Activated CD4-positive, alpha-beta T cell treated with anti-CD3 and anti-CD28 coated beads, Interleukin-2, amount 50 U/mL, for 4 hours (primary cell): Measurements from ENCODE around the gene MAML3.

Experiments used
- DNase-seq, 2 experiments: peaks; one replicate each; pipeline ENCODE4 v3.0.0-alpha.2; 2020

MAML3 gene

GRCh38 chr4:139767585-139767984 is 386.4 kb downstream of the MAML3 start:
- no peak for DNase-seq

- no peak for DNase-seq
These were observed 386.8 kb downstream of the MAML3 start for GRCh38 chr4:139767168-139767567.

GRCh38 chr4:139764686-139765310 is 389.2 kb downstream of the MAML3 start:
- no peak for DNase-seq

DNA sequence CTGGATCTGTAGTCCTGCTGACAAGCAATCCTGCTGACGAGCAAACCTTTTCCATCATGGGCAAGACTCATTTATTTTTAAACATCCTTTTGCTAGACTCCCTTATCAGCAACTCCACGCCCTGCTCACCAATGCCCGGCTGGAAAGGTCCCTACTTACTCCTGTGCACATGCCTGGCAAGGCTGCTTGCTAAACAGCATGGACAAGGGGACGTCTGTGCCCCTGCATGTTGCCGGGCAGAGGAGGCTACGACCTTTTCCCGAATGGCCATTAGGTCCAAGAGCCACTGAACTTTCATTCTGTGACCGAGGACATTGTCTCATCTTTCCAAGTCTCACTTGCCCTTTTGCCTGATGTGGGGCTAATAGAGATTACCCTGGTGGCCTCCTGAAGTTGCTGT is 389.8 kb downstream of the MAML3 start:
- DNase-seq: no peak

DNA sequence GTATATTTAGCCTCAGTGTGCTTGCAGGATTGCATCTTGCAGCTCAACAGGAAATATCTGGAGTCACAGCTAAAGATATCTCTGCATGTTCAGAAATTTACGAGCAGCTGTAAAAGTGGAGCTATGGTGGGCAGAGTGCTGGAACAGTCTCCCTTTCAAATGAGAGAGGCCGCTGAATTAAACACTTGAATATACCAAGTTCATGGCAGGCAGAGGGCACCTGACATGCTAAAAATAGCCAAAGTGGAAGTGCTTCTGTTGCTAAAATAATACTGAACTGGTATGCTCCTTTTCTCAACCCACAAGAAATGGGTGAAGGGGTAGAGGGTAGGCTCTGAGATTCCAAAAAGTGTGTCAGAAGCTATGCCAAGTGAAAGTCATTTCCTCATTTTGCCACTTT is 390.3 kb downstream of the MAML3 start:
- DNase-seq: no peak

DNA sequence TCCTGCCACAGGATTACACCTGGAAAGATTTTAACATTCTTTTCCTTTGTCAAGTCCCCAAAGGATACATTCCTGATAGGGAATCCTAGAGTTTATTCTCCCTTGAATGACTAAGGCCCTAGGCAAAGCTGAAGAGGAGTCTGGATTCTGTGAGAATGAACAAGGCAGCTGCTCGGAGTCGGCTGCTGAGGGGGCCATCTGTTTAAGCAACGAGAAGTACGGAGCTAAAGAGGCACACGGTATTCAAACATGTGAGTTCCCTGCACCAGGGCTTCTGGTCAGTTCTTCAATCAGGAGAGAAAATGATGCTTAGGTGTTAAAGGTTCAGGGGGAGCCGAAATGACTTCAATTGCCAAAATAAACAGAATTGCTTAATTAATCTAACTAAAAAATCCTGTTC is 390.8 kb downstream of the MAML3 start:
- DNase-seq: no peak

DNA sequence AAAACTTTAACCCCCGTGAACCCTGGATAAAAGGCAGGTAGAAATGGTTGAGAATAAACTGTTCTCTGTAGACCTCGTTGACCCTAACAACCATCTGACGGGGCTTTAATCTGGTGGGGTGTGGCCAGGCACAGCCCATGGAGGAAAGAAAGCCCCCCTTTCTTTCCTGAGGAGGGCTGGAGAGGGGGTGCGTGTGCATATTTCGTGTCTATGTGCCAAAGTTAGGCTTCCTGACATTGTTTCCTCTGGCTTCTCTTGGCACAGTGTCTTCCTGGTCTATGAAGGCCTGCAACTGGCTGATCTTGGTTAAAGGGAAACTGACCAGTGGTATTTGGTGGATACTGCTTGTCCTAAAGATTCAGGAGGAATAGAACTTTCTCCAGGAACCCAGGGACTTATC is 391.3 kb downstream of the MAML3 start:
- no peak for DNase-seq

- no peak for DNase-seq
These were observed 392.5 kb downstream of the MAML3 start for GRCh38 chr4:139761461-139761860.

DNA sequence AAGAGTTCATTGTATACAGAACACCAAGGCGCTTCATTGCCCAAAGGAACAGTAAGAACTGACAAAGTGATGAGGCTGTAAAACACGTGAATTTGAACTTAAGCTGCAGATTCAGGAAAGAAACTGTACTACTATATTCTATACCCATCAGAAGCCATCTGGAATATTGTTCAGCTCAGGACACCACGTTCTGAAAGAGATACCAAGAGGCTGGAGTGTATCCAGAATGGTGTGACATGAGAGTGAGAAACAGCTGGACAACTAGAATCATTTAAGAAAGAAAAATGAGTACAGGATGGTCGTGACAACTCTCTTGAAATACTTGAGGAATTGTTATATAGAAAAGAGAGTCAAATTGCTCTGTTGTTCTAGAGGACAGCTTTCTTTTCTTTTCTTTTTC is 393.4 kb downstream of the MAML3 start:
- DNase-seq: no peak

DNA sequence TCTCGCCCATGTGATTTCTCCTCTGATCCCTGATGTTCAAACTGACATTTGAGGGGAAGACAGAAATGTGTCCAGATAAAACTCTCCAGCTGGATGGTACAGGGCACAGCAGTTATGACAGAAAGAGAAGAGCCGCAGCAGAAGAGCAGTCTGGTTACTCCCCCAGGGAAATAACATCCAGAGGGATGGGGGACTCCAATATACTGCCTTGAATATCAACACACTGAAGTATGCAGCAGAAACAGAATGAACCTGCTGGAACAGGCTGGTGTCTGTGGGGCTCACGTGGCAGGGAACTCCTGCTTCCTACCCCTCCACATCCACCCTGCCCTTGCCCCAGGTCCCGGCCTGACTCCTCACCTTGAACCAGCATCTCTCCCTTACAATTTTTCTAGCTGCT is 394.9 kb downstream of the MAML3 start:
- DNase-seq: no peak

GRCh38 chr4:139756391-139757180 is 397.4 kb downstream of the MAML3 start:
- DNase-seq: no peak

DNA sequence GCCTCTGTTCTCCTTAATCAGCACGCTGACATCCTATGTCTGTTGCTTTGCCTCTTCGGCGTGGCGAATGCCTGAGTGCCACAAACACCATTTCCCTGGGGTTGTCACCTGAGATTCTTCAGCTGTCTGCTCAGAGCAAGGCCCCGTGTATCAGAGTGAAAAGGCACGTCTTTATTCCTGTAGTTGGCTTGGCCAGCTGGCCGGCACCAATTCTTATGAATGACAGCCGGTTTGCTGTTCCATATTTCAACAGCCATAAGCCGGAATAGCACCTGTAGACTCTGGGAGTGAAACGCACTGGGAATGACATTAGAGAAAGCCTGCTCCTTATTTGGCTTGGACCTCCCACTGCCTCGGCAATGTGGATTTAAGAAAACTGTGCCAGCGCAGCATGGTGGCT is 399.0 kb downstream of the MAML3 start:
- DNase-seq: no peak

- DNase-seq: no peak
These were observed 400.3 kb downstream of the MAML3 start for GRCh38 chr4:139753686-139754085.

DNA sequence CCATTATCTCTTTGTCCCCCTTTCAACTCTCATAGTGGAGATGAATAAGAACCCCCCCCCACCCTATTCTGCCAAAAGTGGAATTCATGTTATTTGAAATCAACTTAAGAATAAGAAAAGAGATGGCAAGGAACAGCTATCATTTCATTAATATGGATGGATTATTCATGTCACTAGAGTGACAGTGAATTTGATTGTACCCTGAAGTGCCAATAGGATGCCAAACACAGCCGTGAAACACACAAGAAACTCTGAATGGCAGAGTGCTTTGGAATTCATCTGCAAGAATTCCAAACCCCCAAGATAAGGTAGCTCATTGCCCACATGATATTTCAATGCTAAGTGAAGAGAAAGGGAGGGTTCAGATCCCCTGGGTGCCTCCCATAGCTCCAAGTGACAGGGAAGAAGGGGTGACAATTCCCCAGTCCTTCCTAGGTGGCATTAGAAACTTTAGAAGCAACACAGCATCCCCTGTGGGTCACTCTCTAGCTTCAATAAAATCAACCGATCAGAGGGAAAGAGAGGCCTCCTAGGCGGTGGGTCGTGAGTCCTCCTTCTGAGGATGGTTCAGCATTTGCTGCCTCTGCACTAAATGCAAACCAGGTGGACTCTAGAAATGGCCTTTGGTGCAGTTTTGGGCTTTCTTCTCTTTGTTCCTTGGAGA is 404.0 kb downstream of the MAML3 start:
- no peak for DNase-seq

DNA sequence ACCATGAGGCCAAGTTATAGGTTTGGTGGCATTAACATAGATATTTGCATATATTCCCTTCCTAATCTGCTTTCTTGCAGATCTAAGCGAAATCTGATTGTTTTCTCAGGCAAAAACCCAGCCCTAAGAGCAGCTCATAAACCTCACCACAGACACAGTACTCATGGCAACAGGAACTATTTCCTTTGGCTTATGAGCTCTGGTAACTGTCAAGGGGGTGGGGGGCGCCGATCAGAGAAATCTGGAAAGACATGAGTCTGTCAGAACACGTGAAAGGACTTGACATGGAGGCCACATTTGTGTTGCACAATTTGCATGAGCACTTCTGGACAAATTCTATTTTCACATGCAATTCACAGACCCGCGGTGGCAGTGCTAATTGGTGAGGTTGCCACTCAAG is 404.6 kb downstream of the MAML3 start:
- no peak for DNase-seq

DNA sequence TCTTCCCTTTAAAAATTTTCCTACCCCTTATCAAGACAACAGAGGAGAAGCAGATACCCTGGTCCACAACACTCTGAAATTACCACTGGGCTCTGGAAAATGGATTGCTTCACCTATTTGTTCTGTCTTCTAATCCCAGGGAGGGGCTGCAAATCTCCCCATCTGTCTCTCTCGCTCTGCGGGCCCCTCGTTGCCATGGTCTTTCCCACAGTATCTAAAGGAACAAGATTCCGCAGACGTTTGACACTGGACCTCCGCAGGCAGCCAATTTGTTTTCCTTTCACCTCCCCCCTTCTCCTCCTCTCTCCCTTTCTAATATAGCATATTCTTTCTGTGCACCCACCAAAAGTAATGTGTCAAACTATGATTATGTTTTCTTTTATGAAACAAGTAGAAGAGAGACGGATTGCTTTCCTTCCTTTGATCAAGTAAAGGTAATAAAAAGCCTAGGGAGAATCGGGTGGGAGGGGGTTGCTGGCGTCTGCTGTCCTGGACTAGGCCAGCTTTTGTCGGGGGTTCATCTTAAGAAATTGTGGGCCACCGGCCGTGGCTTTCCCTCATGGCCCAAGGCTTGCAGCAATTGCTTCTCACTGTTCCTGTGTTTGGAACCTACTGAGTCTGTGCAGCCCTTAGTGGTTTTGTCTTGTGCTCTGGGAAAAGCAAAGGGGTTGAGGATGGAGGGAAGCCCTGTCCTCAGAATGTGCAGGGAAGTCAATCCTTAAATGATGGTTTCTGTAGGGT is 407.4 kb downstream of the MAML3 start:
- no peak for DNase-seq

GRCh38 chr4:139745111-139745639 is 408.8 kb downstream of the MAML3 start:
- no peak for DNase-seq

DNA sequence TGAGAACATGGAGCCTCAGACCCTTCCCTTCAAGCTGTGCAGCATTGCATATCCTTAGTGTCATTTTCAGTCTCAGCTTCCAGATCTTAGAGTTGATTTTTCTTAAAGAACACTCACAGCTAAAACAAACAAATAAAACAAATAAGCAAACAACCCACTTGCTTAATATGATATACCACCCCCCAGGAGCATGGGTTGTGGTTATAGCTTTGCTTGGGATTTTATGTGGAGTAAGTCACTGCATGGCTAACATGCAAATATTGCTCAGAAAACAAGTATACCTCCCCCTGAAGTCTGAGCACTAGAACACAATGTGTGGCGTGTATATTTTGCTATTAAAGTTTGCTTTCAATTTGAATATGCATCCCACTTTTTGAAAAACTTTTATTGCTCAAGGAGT is 409.8 kb downstream of the MAML3 start:
- DNase-seq: no peak

DNA sequence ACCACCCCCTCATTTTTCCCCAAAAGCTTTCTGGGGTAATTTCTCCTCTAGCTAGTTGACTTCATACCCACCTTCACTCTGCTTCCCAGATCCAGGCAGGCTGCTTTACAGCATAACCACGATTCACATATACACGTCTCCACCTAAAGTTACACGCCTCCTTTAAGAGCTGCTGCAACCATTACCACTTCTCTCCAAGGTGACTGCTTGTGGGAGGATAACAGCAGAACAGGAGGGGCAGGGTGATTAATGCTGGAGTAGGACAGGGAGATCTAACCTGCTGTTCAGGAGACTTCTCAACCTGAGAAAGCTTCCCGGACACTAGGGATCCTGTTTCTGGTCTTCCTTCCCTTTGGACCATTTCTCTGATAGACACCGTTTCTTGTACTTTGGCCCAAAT is 411.0 kb downstream of the MAML3 start:
- DNase-seq: no peak

DNA sequence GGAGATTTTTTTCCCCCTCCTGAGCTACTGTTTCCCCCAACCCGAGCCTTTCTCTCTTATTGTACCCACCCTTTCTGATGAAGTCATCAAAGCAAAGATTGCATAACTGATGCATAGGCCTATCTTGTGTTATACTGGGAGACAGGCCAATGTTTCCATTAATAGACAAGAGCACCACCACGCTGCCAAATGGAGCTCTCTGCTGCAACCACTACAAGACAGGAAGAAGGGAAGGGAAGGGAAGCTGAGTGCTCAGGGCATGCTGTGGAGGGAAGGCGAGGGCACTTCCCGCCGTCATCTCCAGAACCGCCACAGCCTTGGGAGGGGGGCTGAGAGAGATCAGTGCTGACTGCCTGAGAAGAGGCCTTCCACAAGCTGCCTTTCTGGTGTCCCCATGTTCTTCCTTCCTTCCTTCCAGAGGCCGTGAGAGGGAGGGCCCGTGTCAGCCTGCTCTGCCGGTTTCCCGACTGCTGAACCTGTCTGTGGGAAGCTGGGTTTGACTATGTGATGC is 413.4 kb downstream of the MAML3 start:
- no peak for DNase-seq

DNA sequence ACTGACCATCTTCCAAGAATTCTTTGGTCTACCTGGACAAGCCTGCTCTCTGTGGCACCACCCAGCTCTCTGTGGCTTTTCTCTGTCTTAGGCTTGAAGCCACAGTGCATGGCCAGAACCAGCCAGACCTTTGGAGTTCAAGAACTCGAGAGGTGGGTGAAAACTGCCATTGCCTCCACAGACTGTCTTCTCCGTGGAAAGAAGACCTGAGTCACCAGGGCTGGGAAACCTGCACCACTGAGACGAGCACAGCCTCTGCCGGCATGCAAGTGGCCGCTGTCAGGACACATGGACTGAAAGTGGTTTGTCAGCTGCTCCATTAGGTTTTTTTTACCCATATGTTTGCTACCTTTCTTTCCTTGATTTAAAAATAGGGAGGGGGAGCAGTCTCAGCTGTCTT is 413.9 kb downstream of the MAML3 start:
- no peak for DNase-seq

- DNase-seq: no peak
These were observed 415.0 kb downstream of the MAML3 start for GRCh38 chr4:139738846-139739613.
